ENCODE results near the gene CRYBA2.
A peak's percentile ranks its signal among the peaks of the same experiment; 100 is the strongest.

Gene CRYBA2

DNA sequence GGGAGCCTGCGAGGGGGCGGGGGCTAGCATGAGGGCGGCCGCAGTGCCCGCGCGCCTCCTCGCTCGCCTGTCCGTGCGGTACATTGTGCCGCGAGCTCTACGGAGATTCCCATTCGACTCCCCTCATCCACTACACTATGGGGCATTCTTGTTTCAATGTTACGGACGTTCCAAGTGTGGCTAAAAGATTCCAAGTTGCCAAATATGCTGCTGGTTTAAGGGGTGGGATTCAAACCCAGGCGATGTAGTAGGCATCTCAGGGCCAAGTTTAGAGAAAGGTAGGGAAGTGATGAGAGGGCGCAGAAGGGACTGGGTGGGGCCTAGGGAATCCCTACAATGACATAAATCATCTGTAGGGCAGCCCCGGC is 10.0 kb upstream of the CRYBA2 start:
- peaks cover 78% of the 10 kb centered on the region for H3K27me3 ChIP-seq (ENCODE audit: control insufficient read depth, insufficient read depth, low read length)

DNA sequence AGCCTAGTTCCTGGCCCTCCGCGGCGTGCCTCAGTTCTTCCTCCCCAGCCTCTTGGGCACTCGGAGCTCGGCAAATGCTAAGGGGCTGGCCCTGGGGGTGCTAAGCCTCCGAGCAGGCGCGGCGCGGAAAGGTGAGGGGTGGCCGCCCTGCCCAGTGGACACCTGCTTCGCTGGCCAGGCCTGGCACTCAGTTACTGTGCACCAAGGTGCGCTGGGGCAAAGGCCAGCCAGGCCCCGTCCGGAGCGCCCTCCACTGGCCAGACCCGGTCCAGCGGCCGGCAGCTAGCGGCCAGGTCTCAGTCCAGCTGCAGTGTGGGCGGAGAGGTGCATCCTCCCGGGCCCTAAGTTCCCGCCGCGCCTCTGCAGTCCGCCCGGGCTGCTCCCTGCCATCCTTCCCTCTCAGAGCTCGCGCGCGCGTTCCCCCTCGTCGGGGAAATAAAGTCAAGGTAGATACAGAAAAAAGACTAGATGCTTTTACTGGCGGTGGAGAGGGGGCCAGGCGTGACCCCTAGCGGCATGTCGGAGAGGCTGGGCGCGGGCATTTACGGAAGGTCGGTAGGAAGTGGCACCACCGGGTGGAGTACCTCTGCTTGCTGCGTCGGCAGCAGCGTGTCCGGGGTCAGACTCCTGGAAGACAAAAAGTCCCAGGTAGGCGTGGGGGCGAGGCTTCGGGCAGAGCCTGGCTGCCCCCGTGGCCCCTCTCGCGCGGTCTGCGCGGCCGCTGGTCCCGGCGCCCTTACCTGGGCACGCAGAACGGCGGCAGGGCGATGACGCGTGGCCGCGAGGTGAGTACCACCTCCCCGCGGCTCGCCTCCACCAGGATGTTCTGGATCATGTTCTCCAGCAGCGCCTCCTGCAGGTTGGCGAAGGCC is 9.4 kb upstream of the CRYBA2 start:
- no peak overlapping the region for H3K9ac ChIP-seq (ENCODE audit: low read length)
- no peak overlapping the region for H3K27ac ChIP-seq (ENCODE audit: low read length)
- H3K36me3 ChIP-seq (ENCODE audit: control insufficient read depth, low read depth, low read length): no peaks in the 10 kb centered on the region
- H3K4me3 ChIP-seq (ENCODE audit: low read length): peak overlapping the region; percentile 57
- peaks cover 84% of the 10 kb centered on the region for H3K27me3 ChIP-seq (ENCODE audit: control insufficient read depth, insufficient read depth, low read length)
- H3K4me1 ChIP-seq (ENCODE audit: control insufficient read depth, low read depth, low read length): peaks cover 26% of the 10 kb centered on the region
- H3K9me3 ChIP-seq (ENCODE audit: control insufficient read depth, low read depth, low read length): no peaks in the 10 kb centered on the region

More for the DNA sequence above, 10.0 kb upstream of the CRYBA2 start:
- no peaks in the 10 kb centered on the region for H3K36me3 ChIP-seq (ENCODE audit: control insufficient read depth, low read depth, low read length)
- no peaks in the 10 kb centered on the region for H3K9me3 ChIP-seq (ENCODE audit: control insufficient read depth, low read depth, low read length)
- peak overlapping the region; percentile 57 for H3K4me3 ChIP-seq (ENCODE audit: low read length)
- H3K4me1 ChIP-seq (ENCODE audit: control insufficient read depth, low read depth, low read length): peaks cover 26% of the 10 kb centered on the region
- no peak overlapping the region for H3K27ac ChIP-seq (ENCODE audit: low read length)
- no peak overlapping the region for H3K9ac ChIP-seq (ENCODE audit: low read length)

DNA sequence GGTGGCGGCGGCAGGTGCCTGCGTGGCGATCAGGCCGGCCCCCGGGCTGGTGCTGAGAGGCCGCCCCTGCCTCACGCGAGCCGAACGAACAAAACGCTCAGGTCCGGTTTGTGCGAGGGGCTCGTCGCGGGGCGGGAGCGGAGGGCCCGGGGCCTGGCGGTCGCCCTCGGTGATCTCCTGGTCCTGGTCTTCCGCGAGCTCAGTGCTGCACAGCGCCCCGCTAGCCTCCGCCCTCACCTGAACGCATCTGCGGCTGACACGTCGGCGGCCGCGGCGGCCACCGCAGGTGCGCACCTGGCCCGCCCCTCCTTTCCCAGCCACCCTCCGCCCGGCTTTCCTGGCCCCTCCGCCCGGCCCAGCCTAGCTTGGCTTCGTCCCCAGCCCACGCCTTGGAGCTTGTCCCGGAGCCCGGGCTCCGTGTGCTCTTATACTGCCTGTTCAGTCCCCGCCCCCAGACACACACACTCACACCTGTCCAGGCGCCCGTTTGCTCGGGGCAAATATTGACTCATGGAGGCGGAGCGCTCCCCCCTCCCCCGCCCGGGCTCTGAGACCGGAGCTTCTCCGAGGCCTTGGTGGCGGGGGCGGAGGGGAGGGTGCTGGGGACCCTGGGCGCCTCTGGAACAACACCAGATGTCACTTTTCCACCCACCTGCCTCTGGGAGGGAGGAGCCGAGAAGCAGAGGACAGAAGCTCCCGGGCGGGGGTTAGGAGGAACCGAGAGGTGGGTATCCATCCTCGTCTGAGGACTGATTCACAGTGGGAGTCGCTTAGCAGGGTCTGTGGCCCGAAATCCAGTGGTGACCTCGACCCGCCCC is 8.6 kb upstream of the CRYBA2 start:
- Histone ChIP-seq H3K27me3 (ENCODE audit: control insufficient read depth, insufficient read depth, low read length) (peaks cover 92% of the 10 kb centered on the region), H3K9me3 (ENCODE audit: control insufficient read depth, low read depth, low read length) (no peaks in the 10 kb centered on the region), H3K4me3 (ENCODE audit: low read length) (peak overlapping the region; percentile 57), H3K4me1 (ENCODE audit: control insufficient read depth, low read depth, low read length) (peaks cover 26% of the 10 kb centered on the region), H3K9ac (ENCODE audit: low read length) (no peak overlapping the region), H3K36me3 (ENCODE audit: control insufficient read depth, low read depth, low read length) (no peaks in the 10 kb centered on the region), H3K27ac (ENCODE audit: low read length) (no peak overlapping the region)

DNA sequence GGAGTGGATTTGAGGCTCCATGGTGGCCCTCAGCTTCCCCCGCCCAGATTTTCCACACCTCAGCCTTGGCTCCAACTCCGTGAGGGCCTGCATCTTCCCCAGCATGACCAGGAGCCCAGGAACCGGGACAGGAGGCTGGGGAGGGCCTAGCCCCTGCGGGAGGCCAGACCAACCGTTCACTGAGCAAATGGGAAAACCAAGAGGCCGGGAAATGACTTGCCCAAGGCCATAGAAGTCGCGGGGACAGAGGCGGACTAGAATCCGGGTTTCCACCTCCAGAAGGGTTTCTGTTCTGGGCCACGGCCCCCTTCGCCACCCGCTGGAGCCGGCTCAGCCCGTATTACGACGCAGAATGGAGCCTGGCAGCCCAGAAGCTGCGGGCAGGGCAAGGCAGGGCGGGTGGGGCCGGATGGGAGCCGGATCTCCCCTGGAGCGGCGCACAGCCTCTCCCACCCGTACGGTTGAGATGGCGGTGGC is 7.9 kb upstream of the CRYBA2 start:
- peaks cover 99% of the 10 kb centered on the region for H3K27me3 ChIP-seq (ENCODE audit: control insufficient read depth, insufficient read depth, low read length)
- no peaks in the 10 kb centered on the region for H3K36me3 ChIP-seq (ENCODE audit: control insufficient read depth, low read depth, low read length)
- no peak overlapping the region for H3K9ac ChIP-seq (ENCODE audit: low read length)
- no peaks in the 10 kb centered on the region for H3K9me3 ChIP-seq (ENCODE audit: control insufficient read depth, low read depth, low read length)
- H3K4me1 ChIP-seq (ENCODE audit: control insufficient read depth, low read depth, low read length): peaks cover 26% of the 10 kb centered on the region
- no peak overlapping the region for H3K27ac ChIP-seq (ENCODE audit: low read length)
- H3K4me3 ChIP-seq (ENCODE audit: low read length): peak overlapping the region; percentile 57

DNA sequence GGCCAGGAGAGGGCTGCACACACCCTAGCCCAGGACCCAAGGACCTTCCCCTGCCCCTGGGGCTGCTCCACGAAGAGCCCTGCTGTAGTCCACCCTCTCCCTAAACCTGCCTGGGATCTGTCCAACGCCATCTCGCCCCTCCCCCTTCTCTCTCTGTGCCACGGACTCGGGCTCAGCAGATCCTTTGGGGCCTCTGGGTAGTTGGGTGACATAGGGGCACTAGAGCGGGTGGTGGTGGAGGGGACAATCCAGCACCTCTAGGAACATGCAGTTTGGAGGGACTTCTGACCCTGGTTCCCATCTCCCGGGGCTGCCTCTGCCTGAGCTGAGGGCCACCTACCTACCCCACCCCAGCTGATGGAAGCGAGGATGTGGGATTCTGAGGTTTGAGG is 7.3 kb upstream of the CRYBA2 start:
- Histone ChIP-seq H3K27me3 (ENCODE audit: control insufficient read depth, insufficient read depth, low read length) (peaks cover 100% of the 10 kb centered on the region), H3K4me1 (ENCODE audit: control insufficient read depth, low read depth, low read length) (peaks cover 26% of the 10 kb centered on the region), H3K4me3 (ENCODE audit: low read length) (no peak overlapping the region), H3K9ac (ENCODE audit: low read length) (no peak overlapping the region), H3K36me3 (ENCODE audit: control insufficient read depth, low read depth, low read length) (no peaks in the 10 kb centered on the region), H3K27ac (ENCODE audit: low read length) (no peak overlapping the region), H3K9me3 (ENCODE audit: control insufficient read depth, low read depth, low read length) (no peaks in the 10 kb centered on the region)

DNA sequence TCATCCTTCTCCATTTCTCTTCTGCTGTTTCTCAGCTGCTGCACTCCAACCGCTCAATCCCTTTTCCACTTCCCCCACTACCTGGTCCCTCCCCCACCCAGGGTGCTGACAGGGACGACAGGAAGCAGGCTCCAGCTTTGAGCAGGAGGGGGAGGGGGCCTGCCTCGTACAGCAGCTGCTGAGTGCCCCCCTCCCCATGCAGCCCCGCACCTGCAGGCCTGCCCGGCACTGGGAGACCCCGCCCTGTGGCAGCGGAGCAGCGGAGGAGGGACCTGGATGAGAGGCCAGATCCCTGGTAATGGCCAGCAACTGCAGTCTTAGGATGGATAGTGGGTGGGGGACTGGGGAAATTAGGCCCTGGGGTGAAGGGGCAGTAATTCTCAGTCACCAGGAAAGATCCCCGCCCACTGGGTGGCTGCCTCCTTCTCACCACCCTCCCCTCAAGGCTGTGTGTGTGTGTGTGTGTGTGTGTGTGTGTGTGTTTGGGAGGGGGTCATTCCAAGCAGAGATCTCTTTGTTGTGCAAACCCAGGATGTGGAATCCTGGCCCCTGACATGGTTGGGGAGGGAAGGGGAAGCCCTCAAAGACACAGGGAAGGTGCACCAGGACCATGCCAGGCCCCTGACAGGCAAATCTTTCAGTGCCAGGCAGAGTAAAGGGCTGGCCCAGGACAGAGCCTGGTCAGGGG is 6.8 kb upstream of the CRYBA2 start:
- H3K27ac ChIP-seq (ENCODE audit: low read length): no peak overlapping the region
- H3K4me1 ChIP-seq (ENCODE audit: control insufficient read depth, low read depth, low read length): peaks cover 26% of the 10 kb centered on the region
- H3K27me3 ChIP-seq (ENCODE audit: control insufficient read depth, insufficient read depth, low read length): peaks cover 100% of the 10 kb centered on the region
- H3K36me3 ChIP-seq (ENCODE audit: control insufficient read depth, low read depth, low read length): no peaks in the 10 kb centered on the region
- no peak overlapping the region for H3K9ac ChIP-seq (ENCODE audit: low read length)
- peak overlapping the region; percentile 0 for H3K4me3 ChIP-seq (ENCODE audit: low read length)
- no peaks in the 10 kb centered on the region for H3K9me3 ChIP-seq (ENCODE audit: control insufficient read depth, low read depth, low read length)

DNA sequence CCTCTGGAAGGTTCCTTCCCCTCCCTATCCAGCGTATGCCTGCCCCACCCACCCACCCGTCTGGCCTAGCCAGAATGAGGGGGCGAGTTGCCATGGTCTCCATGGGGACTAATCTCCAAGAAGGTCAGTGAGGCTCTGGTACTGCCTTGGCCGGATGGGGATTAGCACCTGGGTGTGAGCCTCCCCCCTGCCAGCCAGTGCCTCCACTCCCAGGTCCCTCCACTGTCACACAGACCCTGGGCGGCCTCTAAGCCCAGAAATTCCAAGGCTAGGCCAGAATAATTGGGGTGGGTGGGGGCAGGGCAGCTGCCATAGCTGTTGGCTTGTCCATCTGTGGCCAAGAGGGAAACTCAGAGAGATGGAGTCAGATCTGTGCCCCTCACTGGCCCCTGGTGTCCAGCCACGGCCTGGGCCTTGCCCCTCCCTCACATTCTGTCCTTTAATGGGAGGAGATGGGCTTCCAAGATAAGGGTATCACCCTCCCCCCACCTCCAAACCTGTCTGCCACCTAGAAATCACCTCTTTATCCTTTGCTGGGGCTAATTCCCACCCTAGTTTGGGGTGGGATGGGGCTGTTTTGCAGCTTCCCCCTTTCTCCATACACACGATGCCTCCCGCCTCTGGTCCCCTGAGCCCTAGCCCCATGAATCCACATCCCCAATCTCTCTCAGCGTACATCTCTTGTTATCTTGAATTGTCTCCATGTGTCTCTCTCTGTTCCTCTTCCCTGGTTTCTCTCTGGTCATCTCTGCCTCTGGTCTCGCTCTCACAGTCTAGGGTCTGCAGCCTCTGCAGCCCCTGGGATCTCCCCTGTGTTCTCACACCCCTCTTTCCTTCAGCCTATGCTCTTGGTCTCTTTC is 6.0 kb upstream of the CRYBA2 start:
- H3K27me3 ChIP-seq (ENCODE audit: control insufficient read depth, insufficient read depth, low read length): peaks cover 100% of the 10 kb centered on the region
- H3K4me1 ChIP-seq (ENCODE audit: control insufficient read depth, low read depth, low read length): peaks cover 26% of the 10 kb centered on the region
- H3K36me3 ChIP-seq (ENCODE audit: control insufficient read depth, low read depth, low read length): no peaks in the 10 kb centered on the region
- H3K27ac ChIP-seq (ENCODE audit: low read length): no peak overlapping the region
- H3K9me3 ChIP-seq (ENCODE audit: control insufficient read depth, low read depth, low read length): no peaks in the 10 kb centered on the region
- peak overlapping the region; percentile 0 for H3K4me3 ChIP-seq (ENCODE audit: low read length)
- H3K9ac ChIP-seq (ENCODE audit: low read length): no peak overlapping the region

DNA sequence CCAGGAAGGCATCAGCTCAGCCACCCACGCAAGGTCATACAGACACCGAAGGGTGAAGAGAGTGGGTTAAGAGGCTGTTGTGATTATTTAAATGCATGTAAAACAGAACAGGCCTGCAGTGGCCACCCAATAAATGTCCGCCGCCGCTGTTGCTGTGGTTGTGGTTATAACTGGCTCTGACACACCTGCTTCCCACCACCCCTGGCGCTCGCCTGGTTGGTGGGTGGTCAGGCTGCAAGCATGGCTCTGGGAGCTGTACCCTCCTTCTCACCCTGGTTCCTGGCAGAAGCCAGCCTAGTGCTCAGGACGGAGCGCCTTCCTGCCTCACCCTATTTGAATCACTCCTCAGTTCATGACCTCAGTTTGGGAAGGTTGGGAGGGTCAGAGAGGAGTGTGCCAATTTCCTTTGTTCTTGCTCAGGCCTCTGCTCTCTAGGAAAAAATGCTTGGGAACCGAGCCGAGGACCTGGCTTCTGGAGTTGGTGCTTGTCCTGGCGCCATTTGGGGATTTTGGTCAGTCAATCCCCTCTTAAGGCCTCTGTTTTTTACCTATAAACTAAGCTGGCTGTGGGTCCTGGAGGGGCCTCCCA is 5.3 kb upstream of the CRYBA2 start:
- Histone ChIP-seq H3K4me3 (ENCODE audit: low read length) (no peak overlapping the region), H3K9me3 (ENCODE audit: control insufficient read depth, low read depth, low read length) (no peaks in the 10 kb centered on the region), H3K27ac (ENCODE audit: low read length) (no peak overlapping the region), H3K36me3 (ENCODE audit: control insufficient read depth, low read depth, low read length) (no peaks in the 10 kb centered on the region), H3K9ac (ENCODE audit: low read length) (no peak overlapping the region), H3K4me1 (ENCODE audit: control insufficient read depth, low read depth, low read length) (peaks cover 25% of the 10 kb centered on the region), H3K27me3 (ENCODE audit: control insufficient read depth, insufficient read depth, low read length) (peaks cover 100% of the 10 kb centered on the region)

DNA sequence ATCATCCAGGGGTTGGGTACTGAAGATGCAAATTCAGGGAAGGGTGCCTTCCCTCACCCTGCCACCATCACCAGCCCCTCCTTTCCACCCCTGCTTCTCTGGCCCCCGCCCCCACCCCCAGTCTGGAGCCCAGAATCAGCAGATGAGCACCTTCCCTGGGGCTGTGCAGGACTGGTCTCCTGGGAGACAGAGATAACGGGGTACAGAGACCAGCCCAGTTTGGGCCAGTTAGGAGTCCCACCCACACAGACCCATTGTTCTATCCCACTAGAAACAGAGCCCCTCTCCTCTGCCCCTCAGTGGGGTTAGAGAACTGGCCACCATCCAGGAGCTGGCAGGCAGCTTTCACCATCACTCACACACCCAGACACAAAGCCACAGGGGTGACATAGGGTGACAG is 4.5 kb upstream of the CRYBA2 start:
- Histone ChIP-seq H3K27me3 (ENCODE audit: control insufficient read depth, insufficient read depth, low read length) (peaks cover 100% of the 10 kb centered on the region), H3K4me3 (ENCODE audit: low read length) (no peak overlapping the region), H3K9me3 (ENCODE audit: control insufficient read depth, low read depth, low read length) (no peaks in the 10 kb centered on the region), H3K36me3 (ENCODE audit: control insufficient read depth, low read depth, low read length) (no peaks in the 10 kb centered on the region), H3K9ac (ENCODE audit: low read length) (no peak overlapping the region), H3K4me1 (ENCODE audit: control insufficient read depth, low read depth, low read length) (peaks cover 22% of the 10 kb centered on the region), H3K27ac (ENCODE audit: low read length) (no peak overlapping the region)

DNA sequence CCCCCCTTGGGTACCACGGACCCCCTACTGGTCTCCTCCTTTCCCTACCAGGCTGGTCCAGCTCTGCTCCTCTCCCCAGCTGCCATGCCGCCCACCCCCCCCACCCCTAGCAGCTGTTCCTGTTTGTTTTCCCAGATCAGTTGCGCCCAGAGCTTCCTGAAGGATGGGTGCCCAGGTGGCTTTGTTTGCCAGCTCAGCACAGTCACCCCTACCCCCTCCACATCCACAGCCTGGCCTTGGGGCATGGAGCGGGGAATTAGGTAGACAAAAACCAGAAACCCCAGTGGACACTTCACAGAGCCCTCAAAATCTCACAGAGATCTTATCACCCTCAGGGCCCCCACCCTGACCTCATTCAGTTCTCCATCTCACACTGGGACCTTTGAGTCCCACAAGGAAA is 3.7 kb upstream of the CRYBA2 start:
- H3K27me3 ChIP-seq (ENCODE audit: control insufficient read depth, insufficient read depth, low read length): peaks cover 100% of the 10 kb centered on the region
- peaks cover 19% of the 10 kb centered on the region for H3K4me1 ChIP-seq (ENCODE audit: control insufficient read depth, low read depth, low read length)
- no peak overlapping the region for H3K9ac ChIP-seq (ENCODE audit: low read length)
- H3K36me3 ChIP-seq (ENCODE audit: control insufficient read depth, low read depth, low read length): no peaks in the 10 kb centered on the region
- no peak overlapping the region for H3K27ac ChIP-seq (ENCODE audit: low read length)
- no peaks in the 10 kb centered on the region for H3K9me3 ChIP-seq (ENCODE audit: control insufficient read depth, low read depth, low read length)
- no peak overlapping the region for H3K4me3 ChIP-seq (ENCODE audit: low read length)

Measured in iPS-18a (cell line).